Effector memory CD4-positive, alpha-beta T cell (primary cell): ENCODE results near the gene TPSAB1.

ENCODE experiments used
- DNase-seq, 3 donors: peaks; one replicate each; pipeline ENCODE4 v3.0.0-alpha.2; 2020
- H3K27ac ChIP-seq: 2 replicates; pipeline ENCODE4 v1.7.0; 2013; ENCODE audit warnings: mild to moderate bottlenecking, low read length, moderate library complexity; ENCODE audit not compliant: insufficient read depth, poor library complexity, severe bottlenecking
- H3K27me3 ChIP-seq: replicated peaks from 2 replicates; pipeline ENCODE4 v1.7.0; 2013; ENCODE audit warnings: mild to moderate bottlenecking, low read length; ENCODE audit not compliant: insufficient read depth, control insufficient read depth, poor library complexity, severe bottlenecking
- H3K36me3 ChIP-seq: 2 replicates; pipeline ENCODE4 v1.7.0; 2013; ENCODE audit warnings: mild to moderate bottlenecking, low read length, moderate library complexity; ENCODE audit not compliant: control insufficient read depth, insufficient read depth
- H3K4me1 ChIP-seq: 2 replicates; pipeline ENCODE4 v1.7.0; 2013; ENCODE audit warnings: low read length, mild to moderate bottlenecking; ENCODE audit not compliant: control insufficient read depth, insufficient read depth, poor library complexity, severe bottlenecking
- H3K4me3 ChIP-seq: 2 replicates; pipeline ENCODE4 v1.7.0; 2013; ENCODE audit warnings: low read length, low read depth, mild to moderate bottlenecking; ENCODE audit not compliant: insufficient read depth, poor library complexity, severe bottlenecking
- H3K9me3 ChIP-seq: 2 replicates; pipeline ENCODE4 v1.7.0; 2013; ENCODE audit warnings: mild to moderate bottlenecking, low read length, moderate library complexity; ENCODE audit not compliant: control insufficient read depth

TPSAB1 gene

DNA sequence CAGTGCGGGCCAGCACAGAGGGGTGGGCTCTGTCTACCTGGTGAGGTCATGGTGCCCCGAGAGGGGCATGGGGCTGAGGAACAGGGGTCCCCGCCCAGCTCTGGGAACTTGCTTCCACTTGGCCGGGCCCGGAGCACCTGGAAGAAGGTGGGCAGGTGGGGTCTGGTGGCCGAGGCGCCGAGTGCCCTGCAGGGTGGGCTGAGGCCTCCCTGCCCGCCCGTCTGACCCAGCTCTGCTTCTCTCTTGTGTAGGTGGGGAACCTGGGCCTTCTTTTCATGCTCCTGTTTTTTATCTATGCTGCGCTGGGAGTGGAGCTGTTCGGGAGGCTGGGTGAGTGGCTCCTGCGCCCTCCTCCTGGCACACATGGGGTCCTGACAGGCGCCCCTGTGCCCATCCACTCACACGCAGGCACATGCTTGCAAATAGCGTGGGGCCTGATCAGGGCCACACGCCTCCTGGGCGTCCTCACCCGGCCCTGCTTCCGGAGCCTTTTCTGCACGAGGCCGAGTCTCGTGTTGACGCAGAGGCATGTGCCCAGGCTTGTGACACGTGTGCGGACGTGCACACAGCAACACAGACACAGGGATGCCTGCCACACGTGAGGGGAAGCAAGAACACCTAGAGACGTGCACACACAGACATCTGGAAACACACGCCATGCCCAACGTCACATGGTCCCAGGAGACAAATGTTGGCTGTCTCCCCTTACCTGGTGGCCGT, 23.7 kb upstream of the TPSAB1 start:
- H3K9me3 ChIP-seq, result no peaks in the 10 kb centered on the region
- no peaks in the 10 kb centered on the region for H3K27me3 ChIP-seq
- H3K36me3 ChIP-seq, result no peaks in the 10 kb centered on the region
- no peak overlapping the region for H3K27ac ChIP-seq
- no peak for DNase-seq
- no peak overlapping the region for H3K4me3 ChIP-seq
- H3K4me1 ChIP-seq, result no peaks in the 10 kb centered on the region

DNA sequence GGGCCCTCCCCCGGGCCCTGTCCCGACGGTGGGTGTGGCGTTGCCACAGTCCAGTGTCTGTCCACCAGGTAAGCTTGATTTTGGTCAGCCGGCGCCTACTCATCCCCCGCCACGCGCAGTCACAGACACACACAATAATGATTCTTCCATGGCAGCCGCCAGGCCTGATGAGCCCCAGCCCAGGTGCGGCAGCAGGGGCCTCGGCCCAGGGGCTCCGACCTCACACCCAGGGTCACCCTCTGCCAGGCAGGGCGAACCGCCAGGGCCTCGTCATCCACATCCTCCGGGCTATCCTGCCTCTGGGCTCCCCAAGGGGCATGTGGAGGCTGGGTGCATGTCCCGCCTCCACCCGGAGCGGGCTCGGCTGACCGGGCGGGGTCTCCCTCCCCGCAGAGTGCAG, 23.0 kb upstream of the TPSAB1 start:
- Histone ChIP-seq H3K9me3 (no peaks in the 10 kb centered on the region), H3K4me1 (no peaks in the 10 kb centered on the region), H3K4me3 (no peak overlapping the region), H3K27ac (no peak overlapping the region), H3K27me3 (no peaks in the 10 kb centered on the region), H3K36me3 (no peaks in the 10 kb centered on the region)
- DNase-seq, result no peak

DNA sequence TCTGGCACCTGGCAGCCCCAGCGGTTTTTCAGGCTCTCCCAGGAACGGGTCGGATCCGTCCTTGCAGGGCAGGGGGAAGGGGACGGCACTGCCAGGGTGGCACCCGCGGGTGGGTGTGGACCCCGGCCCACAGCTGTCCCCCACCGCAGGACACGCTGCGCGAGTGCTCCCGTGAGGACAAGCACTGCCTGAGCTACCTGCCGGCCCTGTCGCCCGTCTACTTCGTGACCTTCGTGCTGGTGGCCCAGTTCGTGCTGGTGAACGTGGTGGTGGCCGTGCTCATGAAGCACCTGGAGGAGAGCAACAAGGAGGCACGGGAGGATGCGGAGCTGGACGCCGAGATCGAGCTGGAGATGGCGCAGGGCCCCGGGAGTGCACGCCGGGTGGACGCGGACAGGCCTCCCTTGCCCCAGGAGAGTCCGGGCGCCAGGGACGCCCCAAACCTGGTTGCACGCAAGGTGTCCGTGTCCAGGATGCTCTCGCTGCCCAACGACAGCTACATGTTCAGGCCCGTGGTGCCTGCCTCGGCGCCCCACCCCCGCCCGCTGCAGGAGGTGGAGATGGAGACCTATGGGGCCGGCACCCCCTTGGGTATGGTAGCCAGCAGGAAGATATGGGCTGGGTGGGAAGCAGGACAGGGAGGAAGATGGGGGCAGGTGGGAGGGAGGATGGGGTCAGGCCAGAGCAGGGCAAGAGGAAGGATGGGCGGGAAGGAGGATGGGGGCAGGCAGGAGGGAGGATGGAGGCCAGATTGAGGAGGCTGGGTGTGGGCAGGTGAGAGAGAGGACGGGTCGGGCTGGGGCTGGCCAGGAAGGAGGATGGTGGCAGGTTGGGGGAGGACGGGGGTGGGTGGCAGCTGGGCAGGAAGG, 22.2 kb upstream of the TPSAB1 start:
- no peaks in the 10 kb centered on the region for H3K27me3 ChIP-seq
- no peak overlapping the region for H3K4me3 ChIP-seq
- no peaks in the 10 kb centered on the region for H3K36me3 ChIP-seq
- no peaks in the 10 kb centered on the region for H3K4me1 ChIP-seq
- DNase-seq, result no peak
- no peaks in the 10 kb centered on the region for H3K9me3 ChIP-seq
- no peak overlapping the region for H3K27ac ChIP-seq

- Histone ChIP-seq H3K4me3 (no peak overlapping the region), H3K36me3 (no peaks in the 10 kb centered on the region), H3K27me3 (no peaks in the 10 kb centered on the region), H3K9me3 (no peaks in the 10 kb centered on the region), H3K27ac (no peak overlapping the region), H3K4me1 (no peaks in the 10 kb centered on the region)
- no peak for DNase-seq
These were observed 21.4 kb upstream of the TPSAB1 start for GRCh38 chr16:1218930-1219611.

GRCh38 chr16:1220098-1220728, 20.3 kb upstream of the TPSAB1 start:
- Histone ChIP-seq H3K36me3 (no peaks in the 10 kb centered on the region), H3K27me3 (no peaks in the 10 kb centered on the region), H3K4me1 (no peaks in the 10 kb centered on the region), H3K9me3 (no peaks in the 10 kb centered on the region), H3K27ac (no peak overlapping the region), H3K4me3 (no peak overlapping the region)
- no peak for DNase-seq

- no peak for DNase-seq
- H3K4me1 ChIP-seq, result no peaks in the 10 kb centered on the region
- H3K4me3 ChIP-seq, result no peak overlapping the region
- H3K9me3 ChIP-seq, result no peaks in the 10 kb centered on the region
- no peaks in the 10 kb centered on the region for H3K36me3 ChIP-seq
- no peaks in the 10 kb centered on the region for H3K27me3 ChIP-seq
- H3K27ac ChIP-seq, result no peak overlapping the region
These were observed 19.5 kb upstream of the TPSAB1 start for GRCh38 chr16:1220841-1221627.

DNA sequence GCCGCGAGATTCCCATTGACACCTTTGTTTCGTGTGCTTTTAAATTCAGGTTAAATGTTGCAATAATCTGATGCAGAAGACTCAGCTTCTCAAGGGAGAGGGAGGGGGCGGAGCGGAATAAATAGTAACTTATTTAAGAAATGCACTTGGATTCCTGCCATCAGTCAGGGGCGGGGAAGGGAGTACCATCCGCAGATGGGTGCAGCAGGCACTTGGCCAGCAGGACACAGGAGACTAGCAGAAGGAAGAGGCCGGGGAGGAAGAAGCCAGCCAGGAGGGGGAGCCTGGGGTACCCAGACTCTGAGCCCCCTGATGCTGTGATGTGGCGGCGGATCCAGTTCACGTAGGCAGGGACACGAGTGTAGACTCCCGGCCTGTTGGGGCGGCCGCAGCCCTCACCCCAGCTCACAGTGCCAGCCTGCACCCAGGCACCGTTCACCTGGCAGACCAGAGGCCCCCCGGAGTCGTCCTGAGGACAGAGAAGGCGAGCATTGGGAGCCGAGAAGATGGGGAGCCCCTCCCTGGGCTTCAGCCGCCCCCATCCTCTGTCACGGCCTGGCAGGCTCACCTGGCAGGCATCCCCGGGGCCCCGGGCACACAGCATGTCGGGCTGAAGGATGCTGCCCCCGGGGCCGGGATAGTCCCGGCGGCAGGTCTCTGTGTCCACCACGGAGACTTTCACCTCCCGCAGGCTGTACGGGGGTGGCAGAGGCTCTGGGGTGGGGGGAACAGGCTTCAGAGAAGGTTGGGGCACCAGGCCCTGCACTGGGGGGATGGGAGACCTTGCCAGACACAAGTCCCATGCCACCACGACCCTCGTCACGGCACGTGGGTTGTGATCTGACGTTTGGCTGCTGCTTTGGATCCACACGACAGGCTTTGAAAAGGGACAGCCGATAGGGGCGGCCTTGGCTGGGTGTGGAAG, 18.6 kb upstream of the TPSAB1 start:
- Histone ChIP-seq H3K4me1 (no peaks in the 10 kb centered on the region), H3K9me3 (no peaks in the 10 kb centered on the region), H3K27ac (no peak overlapping the region), H3K36me3 (no peaks in the 10 kb centered on the region), H3K27me3 (no peaks in the 10 kb centered on the region), H3K4me3 (no peak overlapping the region)
- no peak for DNase-seq

DNA sequence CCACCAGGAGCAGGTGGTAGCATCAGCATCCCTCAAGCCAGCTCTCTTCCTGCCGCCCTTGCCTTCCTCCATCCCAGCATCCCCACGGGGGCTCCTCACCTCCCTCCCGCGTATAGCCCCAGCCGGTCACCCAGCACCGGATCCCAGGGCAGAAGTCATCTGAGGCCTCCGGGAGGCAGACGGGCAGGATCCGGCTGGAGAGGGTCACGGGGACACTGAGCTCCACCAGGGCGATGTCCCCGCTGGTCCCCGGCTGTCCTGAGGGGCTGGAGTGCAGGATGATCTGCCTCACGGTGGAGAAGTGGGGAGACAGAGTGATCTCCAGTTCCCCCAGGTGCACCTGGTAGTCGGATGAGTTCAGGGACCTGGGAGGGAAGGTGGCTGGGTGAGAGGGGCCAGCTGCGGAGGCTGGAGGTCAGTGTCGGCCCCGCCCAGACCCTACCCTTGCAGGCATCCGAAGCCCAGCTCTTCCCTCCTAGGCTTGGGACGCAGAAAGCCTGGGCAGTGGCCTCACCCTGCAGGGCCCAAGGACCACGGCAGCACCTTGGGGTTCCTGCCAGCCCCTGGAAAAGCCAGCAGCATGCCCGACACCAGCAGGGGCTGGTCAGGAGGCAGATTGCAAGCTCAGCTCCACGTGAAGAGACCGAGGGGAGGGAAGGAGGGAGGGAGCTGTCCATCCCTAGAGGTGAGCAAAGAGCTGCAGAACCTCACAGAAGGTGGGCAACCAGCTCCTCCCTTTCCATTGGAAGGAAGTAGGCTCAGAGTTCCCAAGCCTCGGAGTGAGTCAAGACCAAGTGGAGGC, 17.8 kb upstream of the TPSAB1 start:
- no peak for DNase-seq
- no peaks in the 10 kb centered on the region for H3K27me3 ChIP-seq
- no peaks in the 10 kb centered on the region for H3K4me1 ChIP-seq
- no peaks in the 10 kb centered on the region for H3K36me3 ChIP-seq
- no peak overlapping the region for H3K27ac ChIP-seq
- H3K9me3 ChIP-seq, result no peaks in the 10 kb centered on the region
- H3K4me3 ChIP-seq, result no peak overlapping the region
